Left lung (tissue), 10 donors: Measurements from ENCODE around the gene PRKN. TPM values are rescaled to one million over a fixed set of nuclear protein-coding genes. Genes with fewer than 3 reads are reported as not detected.

ENCODE experiments used
- ATAC-seq: fragments of 200-7000 bp; cut with Tn5 transposase; one replicate; pipeline ENCODE4 v1.9.1; 2020; ENCODE audit warnings: moderate library complexity
- DNase-seq, 4 donors: peaks; one replicate each; pipeline ENCODE4 v3.0.0-alpha.2; 2013 to 2020
- H3K27ac ChIP-seq, 2 donors: fragments of 200-600 bp; sonication (generic) in 1 of 2; one replicate each; pipeline versions ENCODE4 v1.5.0 to v1.8.0; 2020 to 2021
- H3K27me3 ChIP-seq, 2 donors: fragments of 200-600 bp; sonication (generic) in 1 of 2; one replicate each; pipeline versions ENCODE4 v1.5.0 to v1.8.0; 2020 to 2021
- H3K36me3 ChIP-seq, 2 donors: fragments of 200-600 bp; sonication (generic) in 1 of 2; one replicate each; pipeline versions ENCODE4 v1.5.0 to v1.8.0; 2020 to 2021
- H3K4me1 ChIP-seq, 2 donors: fragments of 200-600 bp; one replicate each; pipeline ENCODE4 v1.8.0; 2021
- H3K4me3 ChIP-seq, 2 donors: fragments of 200-600 bp; sonication (generic) in 1 of 2; one replicate each; pipeline versions ENCODE4 v1.5.0 to v1.8.0; 2020 to 2021; ENCODE audit warnings: mild to moderate bottlenecking in 1 of 2
- H3K9me3 ChIP-seq, 2 donors: fragments of 200-600 bp; sonication (generic) in 1 of 2; one replicate each; pipeline versions ENCODE4 v1.5.0 to v1.8.0; 2020 to 2021
- CTCF ChIP-seq, 2 donors: fragments of 200-600 bp; sonication (generic) in 1 of 2; IDR thresholded peaks; one replicate each; pipeline versions ENCODE4 v1.5.0 to v1.8.0; 2021; ENCODE audit warnings: antibody characterized with exemption in 2 of 2
- intact Hi-C, 2 donors: fragments of 100-400 bp; cut with DNase I; formaldehyde crosslinking; loops; one replicate each; pipeline versions ENCODE4 v1.11.2 to v1.14.2; 2022
- polyA plus RNA-seq, 6 donors: library from polyadenylated mRNA; unstranded; fragments of 120-200 nt; gene quantifications; one replicate each; pipeline ENCODE4 v1.2.1, GENCODE V29; 2013; ENCODE audit not compliant: insufficient read length in 6 of 6
- total RNA-seq, 2 donors: library from RNA; stranded (reverse); fragmentation: NEBNext Ultra II Directional; extraction: Animal tissue kit (Norgen Biotek cat#: 25700); gene quantifications; one replicate each; pipeline ENCODE4 v1.2.1, GENCODE V29; 2021
- donor health status: DM: no; HTN: yes; CAD: no.
- donor health status: DM: no; HTN: no; CAD: no.

PRKN gene
- total and polyA plus RNA-seq, 8 donors = 1.9 to 4.3 (median 2.5) TPM

GRCh38 chr6:162369091-162369490, 358.5 kb downstream of the PRKN start:
- no peaks in the 10 kb centered on the region for H3K27me3 ChIP-seq
- ATAC-seq = no peak
- intact Hi-C loops = no loop called here

GRCh38 chr6:162364488-162364887, 363.1 kb downstream of the PRKN start:
- H3K9me3 ChIP-seq = no peaks in the 10 kb centered on the region
- intact Hi-C loops = no loop called here
- H3K27me3 ChIP-seq = no peaks in the 10 kb centered on the region
- no peak overlapping the region for H3K27ac ChIP-seq
- DNase-seq = no peak
- no peaks in the 10 kb centered on the region for H3K4me1 ChIP-seq
- H3K36me3 ChIP-seq = no peaks in the 10 kb centered on the region
- H3K4me3 ChIP-seq = no peak overlapping the region
- ATAC-seq = no peak
- TF ChIP-seq CTCF (IDR thresholded peaks at IDR 0.05) = no peak

More at GRCh38 chr6:162369091-162369490, 358.5 kb downstream of the PRKN start:
- Histone ChIP-seq H3K27ac (no peak overlapping the region), H3K4me3 (no peak overlapping the region), H3K4me1 (no peaks in the 10 kb centered on the region), H3K9me3 (no peaks in the 10 kb centered on the region), H3K36me3 (no peaks in the 10 kb centered on the region)
- no peak for DNase-seq
- no peak for TF ChIP-seq CTCF (IDR thresholded peaks at IDR 0.05)

GRCh38 chr6:162363757-162364156, 363.8 kb downstream of the PRKN start:
- no peaks in the 10 kb centered on the region for H3K4me1 ChIP-seq
- no peak for DNase-seq
- ATAC-seq = no peak
- H3K27me3 ChIP-seq = no peaks in the 10 kb centered on the region
- TF ChIP-seq CTCF (IDR thresholded peaks at IDR 0.05) = no peak
- no peaks in the 10 kb centered on the region for H3K9me3 ChIP-seq
- intact Hi-C loops = no loop called here
- H3K27ac ChIP-seq = no peak overlapping the region
- no peaks in the 10 kb centered on the region for H3K36me3 ChIP-seq
- no peak overlapping the region for H3K4me3 ChIP-seq

GRCh38 chr6:162360901-162361567, 366.5 kb downstream of the PRKN start:
- H3K36me3 ChIP-seq = no peaks in the 10 kb centered on the region
- no peak overlapping the region for H3K4me3 ChIP-seq
- TF ChIP-seq CTCF (IDR thresholded peaks at IDR 0.05) = no peak
- ATAC-seq = no peak
- H3K4me1 ChIP-seq = no peaks in the 10 kb centered on the region
- intact Hi-C loops = no loop called here
- H3K27ac ChIP-seq = no peak overlapping the region
- H3K9me3 ChIP-seq = no peaks in the 10 kb centered on the region
- DNase-seq = no peak
- H3K27me3 ChIP-seq = no peaks in the 10 kb centered on the region

GRCh38 chr6:162358625-162359024, 368.9 kb downstream of the PRKN start:
- ATAC-seq (no peak), DNase-seq (no peak)
- Histone ChIP-seq H3K27ac (no peak overlapping the region), H3K4me3 (no peak overlapping the region), H3K36me3 (no peaks in the 10 kb centered on the region), H3K4me1 (no peaks in the 10 kb centered on the region), H3K27me3 (no peaks in the 10 kb centered on the region), H3K9me3 (no peaks in the 10 kb centered on the region)
- no peak for TF ChIP-seq CTCF (IDR thresholded peaks at IDR 0.05)
- intact Hi-C loops = no loop called here
